Stimulated activated CD8-positive, alpha-beta memory T cell treated with anti-CD3 and anti-CD28 coated beads, Interleukin-12 subunit alpha, Interleukin-12 subunit beta, amount 100 ng/mL, for 1 hour (primary cell): ENCODE data around the gene ZBTB2.
A peak's percentile ranks its signal among the peaks of the same experiment; 100 is the strongest.
"Not testable (repeated sequence)": the region's sequence is repeated elsewhere in the genome, so short reads cannot be mapped to it uniquely, and the experiment has no call there.

ENCODE experiments used
- DNase-seq: peaks from one replicate; pipeline ENCODE4 v3.0.0-alpha.2; 2020; ENCODE audit warnings: low read depth

ZBTB2 gene

GRCh38 chr6:151402228-151402627 lies 10.9 kb upstream of the ZBTB2 start:
- no peak for DNase-seq

GRCh38 chr6:151400473-151400872 lies 9.1 kb upstream of the ZBTB2 start:
- DNase-seq = no peak

- no peak for DNase-seq
Observed at GRCh38 chr6:151399679-151400078, 8.3 kb upstream of the ZBTB2 start.

- DNase-seq = no peak
Observed at GRCh38 chr6:151393410-151393809, 2.1 kb upstream of the ZBTB2 start.

GRCh38 chr6:151392427-151392826 lies 1.1 kb upstream of the ZBTB2 start:
- no peak for DNase-seq

- DNase-seq = peak; percentile 64
Observed at GRCh38 chr6:151390851-151391470, 398 bp downstream of the ZBTB2 start.

GRCh38 chr6:151390276-151390850 lies 996 bp downstream of the ZBTB2 start:
- DNase-seq = peak; percentile 94

- no peak for DNase-seq
Observed at GRCh38 chr6:151389618-151390275, 1.6 kb downstream of the ZBTB2 start.

- DNase-seq = no peak
Observed at GRCh38 chr6:151388997-151389617, 2.3 kb downstream of the ZBTB2 start.

GRCh38 chr6:151388236-151388635 lies 3.1 kb downstream of the ZBTB2 start:
- no peak for DNase-seq

- no peak for DNase-seq
Observed at GRCh38 chr6:151387175-151387970, 4.0 kb downstream of the ZBTB2 start.

- no peak for DNase-seq
Observed at GRCh38 chr6:151385177-151385576, 6.2 kb downstream of the ZBTB2 start.

GRCh38 chr6:151384151-151384550 lies 7.2 kb downstream of the ZBTB2 start:
- DNase-seq = no peak

- DNase-seq = not testable (repeated sequence)
Observed at GRCh38 chr6:151382631-151383030, 8.7 kb downstream of the ZBTB2 start.

GRCh38 chr6:151381722-151382121 lies 9.6 kb downstream of the ZBTB2 start:
- no peak for DNase-seq

- DNase-seq = no peak
Observed at GRCh38 chr6:151380848-151381205, 10.5 kb downstream of the ZBTB2 start.

GRCh38 chr6:151379933-151380847 lies 11.2 kb downstream of the ZBTB2 start:
- DNase-seq = no peak

- no peak for DNase-seq
Observed at GRCh38 chr6:151377095-151377494, 14.3 kb downstream of the ZBTB2 start.

GRCh38 chr6:151376440-151376839 lies 14.9 kb downstream of the ZBTB2 start:
- DNase-seq = no peak

GRCh38 chr6:151375833-151376232 lies 15.5 kb downstream of the ZBTB2 start:
- no peak for DNase-seq

- DNase-seq = no peak
Observed at GRCh38 chr6:151374036-151374683, 17.2 kb downstream of the ZBTB2 start.
